ENCODE results near the gene MAGI2.

DNA sequence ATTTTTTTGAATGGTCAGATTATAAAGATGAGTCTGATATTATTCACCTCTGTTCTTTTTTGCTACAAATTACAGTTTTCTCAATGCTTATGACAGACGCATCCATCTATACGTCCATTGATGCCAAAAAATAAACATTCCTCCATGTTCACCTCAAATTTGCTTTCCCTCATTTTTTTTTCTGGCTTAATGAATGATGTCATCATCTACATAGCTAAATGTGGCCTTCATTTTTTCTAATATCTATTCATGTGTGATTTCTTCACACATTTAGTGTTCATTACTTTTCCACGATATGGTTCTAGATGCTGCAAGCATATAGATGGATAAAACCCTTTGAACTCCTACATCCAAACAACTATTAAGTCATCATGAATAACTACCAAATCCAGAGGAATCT is 163.1 kb downstream of the MAGI2 start:
- TF ChIP-seq CTCF (IDR thresholded peaks at IDR 0.05; ENCODE audit: insufficient read depth, low read depth, low read length) (no peak), EZH2 (IDR thresholded peaks at IDR 0.05; ENCODE audit: insufficient read depth, low read length) (no peak)

Measured in astrocyte (in vitro differentiated cells and primary cell).